Adrenal gland (tissue), 5 donors: Measurements from ENCODE around the gene HBG2.

Source experiments
- POLR2A ChIP-seq, 2 donors: fragments of 450-650 bp; IDR thresholded peaks; one replicate each; pipeline ENCODE4 v1.6.1; 2017; ENCODE audit warnings: antibody characterized with exemption in 2 of 2, mild to moderate bottlenecking in 2 of 2, moderate library complexity in 1 of 2
- TF ChIP-seq, protein P1 (sequence below), 6 experiments: fragments of 450-650 bp in 4 of 6; fragments of 200-600 bp in 2 of 6; sonication (generic) in 1 of 6; IDR thresholded peaks; 1 replicate in 5 of 6; 2 replicates in 1 of 6; pipeline versions ENCODE4 v1.5.1 to v1.8.0; 2016 to 2021; ENCODE audit warnings: antibody characterized with exemption in 6 of 6, mild to moderate bottlenecking in 2 of 6, moderate library complexity in 1 of 6
- donor health status: DM: no; HTN: no; CAD: no.

DNA sequence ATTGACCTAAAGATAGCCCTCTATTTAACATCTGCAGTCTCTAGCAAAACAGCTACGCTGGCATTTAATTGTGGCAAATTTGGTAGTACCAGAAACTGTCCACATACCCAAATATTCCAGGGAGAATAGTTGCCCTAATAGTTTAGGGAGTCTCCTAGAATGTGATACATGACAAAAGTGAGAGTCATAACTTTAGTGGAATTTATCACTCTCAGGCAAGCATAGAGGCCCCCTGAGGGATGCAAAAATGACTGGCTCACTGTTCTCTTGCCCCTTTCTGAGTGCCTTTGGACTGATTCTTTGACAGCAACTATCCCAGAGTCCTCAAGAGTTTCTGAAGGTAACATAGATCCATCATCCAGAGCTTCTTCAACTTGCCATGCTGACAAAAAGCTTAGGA lies 49.5 kb upstream of the HBG2 start:
- TF ChIP-seq POLR2A (IDR thresholded peaks at IDR 0.05): no peak
- TF ChIP-seq, protein P1, sequence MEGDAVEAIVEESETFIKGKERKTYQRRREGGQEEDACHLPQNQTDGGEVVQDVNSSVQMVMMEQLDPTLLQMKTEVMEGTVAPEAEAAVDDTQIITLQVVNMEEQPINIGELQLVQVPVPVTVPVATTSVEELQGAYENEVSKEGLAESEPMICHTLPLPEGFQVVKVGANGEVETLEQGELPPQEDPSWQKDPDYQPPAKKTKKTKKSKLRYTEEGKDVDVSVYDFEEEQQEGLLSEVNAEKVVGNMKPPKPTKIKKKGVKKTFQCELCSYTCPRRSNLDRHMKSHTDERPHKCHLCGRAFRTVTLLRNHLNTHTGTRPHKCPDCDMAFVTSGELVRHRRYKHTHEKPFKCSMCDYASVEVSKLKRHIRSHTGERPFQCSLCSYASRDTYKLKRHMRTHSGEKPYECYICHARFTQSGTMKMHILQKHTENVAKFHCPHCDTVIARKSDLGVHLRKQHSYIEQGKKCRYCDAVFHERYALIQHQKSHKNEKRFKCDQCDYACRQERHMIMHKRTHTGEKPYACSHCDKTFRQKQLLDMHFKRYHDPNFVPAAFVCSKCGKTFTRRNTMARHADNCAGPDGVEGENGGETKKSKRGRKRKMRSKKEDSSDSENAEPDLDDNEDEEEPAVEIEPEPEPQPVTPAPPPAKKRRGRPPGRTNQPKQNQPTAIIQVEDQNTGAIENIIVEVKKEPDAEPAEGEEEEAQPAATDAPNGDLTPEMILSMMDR (IDR thresholded peaks at IDR 0.05): no peak
